Astrocyte of the cerebellum (primary cell): ENCODE measurements around the gene P3H1.
"Not testable (repeated sequence)": the region's sequence is repeated elsewhere in the genome, so short reads cannot be mapped to it uniquely, and the experiment has no call there.

Source experiments
- DNase-seq: peaks from one replicate; pipeline ENCODE4 v3.0.0-alpha.2; 2011; ENCODE audit warnings: low read depth
- H3K4me3 ChIP-seq: 2 replicates; pipeline ENCODE4 v1.5.1; 2011; ENCODE audit warnings: mild to moderate bottlenecking, low read depth, low read length, moderate library complexity
- in situ Hi-C: cut with HindIII; loops from 2 replicates; pipeline ENCODE4 v1.10.0; 2017; ENCODE audit warnings: low sequenced_read_pairs
- TF ChIP-seq, protein P1 (sequence below): IDR thresholded peaks from 2 replicates; pipeline ENCODE4 v1.5.1; 2012; ENCODE audit warnings: low read length, low read depth, moderate library complexity, mild to moderate bottlenecking; ENCODE audit errors: missing control alignments

P3H1 gene, protein sequence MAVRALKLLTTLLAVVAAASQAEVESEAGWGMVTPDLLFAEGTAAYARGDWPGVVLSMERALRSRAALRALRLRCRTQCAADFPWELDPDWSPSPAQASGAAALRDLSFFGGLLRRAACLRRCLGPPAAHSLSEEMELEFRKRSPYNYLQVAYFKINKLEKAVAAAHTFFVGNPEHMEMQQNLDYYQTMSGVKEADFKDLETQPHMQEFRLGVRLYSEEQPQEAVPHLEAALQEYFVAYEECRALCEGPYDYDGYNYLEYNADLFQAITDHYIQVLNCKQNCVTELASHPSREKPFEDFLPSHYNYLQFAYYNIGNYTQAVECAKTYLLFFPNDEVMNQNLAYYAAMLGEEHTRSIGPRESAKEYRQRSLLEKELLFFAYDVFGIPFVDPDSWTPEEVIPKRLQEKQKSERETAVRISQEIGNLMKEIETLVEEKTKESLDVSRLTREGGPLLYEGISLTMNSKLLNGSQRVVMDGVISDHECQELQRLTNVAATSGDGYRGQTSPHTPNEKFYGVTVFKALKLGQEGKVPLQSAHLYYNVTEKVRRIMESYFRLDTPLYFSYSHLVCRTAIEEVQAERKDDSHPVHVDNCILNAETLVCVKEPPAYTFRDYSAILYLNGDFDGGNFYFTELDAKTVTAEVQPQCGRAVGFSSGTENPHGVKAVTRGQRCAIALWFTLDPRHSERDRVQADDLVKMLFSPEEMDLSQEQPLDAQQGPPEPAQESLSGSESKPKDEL

DNA sequence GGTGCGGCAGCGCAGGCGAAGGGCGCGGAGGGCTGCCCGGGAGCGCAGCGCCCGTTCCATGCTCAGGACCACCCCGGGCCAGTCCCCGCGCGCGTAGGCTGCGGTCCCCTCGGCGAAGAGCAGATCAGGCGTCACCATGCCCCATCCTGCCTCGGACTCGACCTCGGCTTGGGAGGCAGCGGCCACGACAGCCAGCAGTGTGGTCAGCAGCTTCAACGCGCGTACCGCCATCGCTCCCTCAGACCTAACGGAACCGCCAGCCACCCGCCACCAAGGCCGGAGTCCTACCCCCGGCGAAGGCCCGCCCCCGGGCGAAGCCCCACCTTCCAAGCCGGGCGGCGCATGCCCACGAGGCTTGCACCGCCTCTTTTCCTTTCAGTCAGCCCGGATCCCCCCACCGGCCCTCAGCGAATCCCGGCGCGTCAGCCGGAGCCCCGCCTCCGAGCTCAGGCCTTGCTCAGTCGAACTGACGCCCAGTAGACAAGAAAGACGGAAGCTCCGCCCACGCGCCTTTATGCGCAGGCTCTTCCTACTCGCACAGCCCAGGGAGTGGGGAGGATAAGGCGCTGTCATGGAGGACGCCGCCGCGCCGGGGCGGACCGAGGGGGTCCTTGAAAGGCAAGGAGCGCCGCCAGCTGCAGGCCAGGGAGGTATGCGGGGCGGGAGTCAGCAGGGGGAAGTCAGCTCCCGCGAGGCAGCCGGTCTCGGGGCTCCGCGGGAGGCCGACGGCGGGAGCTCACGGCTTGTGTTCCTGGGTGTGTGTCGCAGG lies at the start of gene P3H1, which contains the start of gene C1orf50:
Gene P3H1, minus strand, starts transcription at position 288 of the 769 bp plus-strand sequence. Its CDS starts 57 bp downstream, at position 231.
Gene C1orf50, plus strand, starts transcription at position 509 of the 769 bp plus-strand sequence. Its CDS starts 63 bp downstream, at position 572.
- in situ Hi-C loops: no loop called here
- DNase-seq: peak; percentile 97
- TF ChIP-seq, protein P1, sequence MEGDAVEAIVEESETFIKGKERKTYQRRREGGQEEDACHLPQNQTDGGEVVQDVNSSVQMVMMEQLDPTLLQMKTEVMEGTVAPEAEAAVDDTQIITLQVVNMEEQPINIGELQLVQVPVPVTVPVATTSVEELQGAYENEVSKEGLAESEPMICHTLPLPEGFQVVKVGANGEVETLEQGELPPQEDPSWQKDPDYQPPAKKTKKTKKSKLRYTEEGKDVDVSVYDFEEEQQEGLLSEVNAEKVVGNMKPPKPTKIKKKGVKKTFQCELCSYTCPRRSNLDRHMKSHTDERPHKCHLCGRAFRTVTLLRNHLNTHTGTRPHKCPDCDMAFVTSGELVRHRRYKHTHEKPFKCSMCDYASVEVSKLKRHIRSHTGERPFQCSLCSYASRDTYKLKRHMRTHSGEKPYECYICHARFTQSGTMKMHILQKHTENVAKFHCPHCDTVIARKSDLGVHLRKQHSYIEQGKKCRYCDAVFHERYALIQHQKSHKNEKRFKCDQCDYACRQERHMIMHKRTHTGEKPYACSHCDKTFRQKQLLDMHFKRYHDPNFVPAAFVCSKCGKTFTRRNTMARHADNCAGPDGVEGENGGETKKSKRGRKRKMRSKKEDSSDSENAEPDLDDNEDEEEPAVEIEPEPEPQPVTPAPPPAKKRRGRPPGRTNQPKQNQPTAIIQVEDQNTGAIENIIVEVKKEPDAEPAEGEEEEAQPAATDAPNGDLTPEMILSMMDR: no peak

GRCh38 chr1:42815941-42816584 lies 49.2 kb upstream of the P3H1 start:
- peak overlapping the region; percentile 71 for H3K4me3 ChIP-seq
- TF ChIP-seq, protein P1: no peak
- in situ Hi-C loops: no loop called here
- DNase-seq: no peak

More for the DNA sequence above, at the start of gene P3H1, which contains the start of gene C1orf50:
- peak within 1 kb of the TSS; percentile 69 for H3K4me3 ChIP-seq

DNA sequence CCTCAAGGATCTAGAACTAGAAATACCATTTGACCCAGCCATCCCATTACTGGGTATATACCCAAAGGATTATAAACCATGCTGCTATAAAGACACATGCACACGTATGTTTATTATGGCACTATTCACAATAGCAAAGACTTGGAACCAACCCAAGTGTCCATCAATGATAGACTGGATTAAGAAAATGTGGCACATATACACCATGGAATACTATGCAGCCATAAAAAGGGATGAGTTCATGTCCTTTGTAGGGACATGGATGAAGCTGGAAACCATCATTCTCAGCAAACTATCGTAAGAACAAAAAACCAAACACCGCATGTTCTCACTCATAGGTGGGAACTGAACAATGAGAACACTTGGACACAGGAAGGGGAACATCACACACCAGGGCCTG lies 48.0 kb upstream of the P3H1 start:
- DNase-seq, H3K4me3 ChIP-seq, in situ Hi-C loops: not testable (repeated sequence)

- no peak overlapping the region for H3K4me3 ChIP-seq
- TF ChIP-seq, protein P1: no peak
- in situ Hi-C loops: no loop called here
- DNase-seq: no peak
These were observed 40.3 kb upstream of the P3H1 start for GRCh38 chr1:42807056-42807668.

GRCh38 chr1:42806593-42806992 lies 39.8 kb upstream of the P3H1 start:
- H3K4me3 ChIP-seq: no peak overlapping the region
- in situ Hi-C loops: no loop called here
- DNase-seq: no peak
- TF ChIP-seq, protein P1: no peak

- H3K4me3 ChIP-seq: no peak overlapping the region
- in situ Hi-C loops: no loop called here
- TF ChIP-seq, protein P1: no peak
- DNase-seq: no peak
These were observed 39.3 kb upstream of the P3H1 start for GRCh38 chr1:42806171-42806570.
